ENCODE results near the gene UFD1. TPM values are rescaled to one million over a fixed set of nuclear protein-coding genes. Genes with fewer than 3 reads are reported as not detected.

UFD1 gene
- total RNA-seq, 2 experiments from 2014 or later: 68.5 to 77.4 TPM

GRCh38 chr22:19499880-19500242 is 20.9 kb upstream of the UFD1 start:
- Mint-ChIP-seq H3K9me3 (no peaks in the 10 kb centered on the region), H3K27ac (no peak overlapping the region), H3K27me3 (no peaks in the 10 kb centered on the region), H3K4me1 (ENCODE audit: low read depth) (peaks cover 9% of the 10 kb centered on the region), H3K36me3 (ENCODE audit: low read depth) (no peaks in the 10 kb centered on the region), H3K4me3 (no peak overlapping the region)
- DNase-seq (no peak), ATAC-seq (ENCODE audit: poor library complexity) (no peak)
- Histone ChIP-seq H3K9me3 (ENCODE audit: control insufficient read depth in 1 of 2, insufficient read depth in 1 of 2, low read length in 2 of 2) (no peaks in the 10 kb centered on the region), H3K27me3 (ENCODE audit: control insufficient read depth in 1 of 2, insufficient read depth in 2 of 2, low read length in 2 of 2) (no peaks in the 10 kb centered on the region), H3K4me1 (ENCODE audit: insufficient read depth, low read length) (peaks cover under 1% of the 10 kb centered on the region), H3K4me3 (ENCODE audit: low read length) (no peak overlapping the region), H3K36me3 (ENCODE audit: insufficient read depth, low read length) (no peaks in the 10 kb centered on the region), H3K27ac (ENCODE audit: low read depth in 1 of 2, low read length in 2 of 2) (no peak overlapping the region)
- intact Hi-C loops (cut with DNase I, micrococcal nuclease): loop anchor here (5.0 to 10.0 kb wide), 3 partner anchors 77 to 217 kb away; partner anchors contain the start of gene SEPTIN5 (in 1 of the 2)
- TF ChIP-seq, protein P1, sequence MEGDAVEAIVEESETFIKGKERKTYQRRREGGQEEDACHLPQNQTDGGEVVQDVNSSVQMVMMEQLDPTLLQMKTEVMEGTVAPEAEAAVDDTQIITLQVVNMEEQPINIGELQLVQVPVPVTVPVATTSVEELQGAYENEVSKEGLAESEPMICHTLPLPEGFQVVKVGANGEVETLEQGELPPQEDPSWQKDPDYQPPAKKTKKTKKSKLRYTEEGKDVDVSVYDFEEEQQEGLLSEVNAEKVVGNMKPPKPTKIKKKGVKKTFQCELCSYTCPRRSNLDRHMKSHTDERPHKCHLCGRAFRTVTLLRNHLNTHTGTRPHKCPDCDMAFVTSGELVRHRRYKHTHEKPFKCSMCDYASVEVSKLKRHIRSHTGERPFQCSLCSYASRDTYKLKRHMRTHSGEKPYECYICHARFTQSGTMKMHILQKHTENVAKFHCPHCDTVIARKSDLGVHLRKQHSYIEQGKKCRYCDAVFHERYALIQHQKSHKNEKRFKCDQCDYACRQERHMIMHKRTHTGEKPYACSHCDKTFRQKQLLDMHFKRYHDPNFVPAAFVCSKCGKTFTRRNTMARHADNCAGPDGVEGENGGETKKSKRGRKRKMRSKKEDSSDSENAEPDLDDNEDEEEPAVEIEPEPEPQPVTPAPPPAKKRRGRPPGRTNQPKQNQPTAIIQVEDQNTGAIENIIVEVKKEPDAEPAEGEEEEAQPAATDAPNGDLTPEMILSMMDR (IDR thresholded peaks at IDR 0.05): no peak
- ChIA-PET POLR2A (no interaction called here), CTCF (no interaction called here)

DNA sequence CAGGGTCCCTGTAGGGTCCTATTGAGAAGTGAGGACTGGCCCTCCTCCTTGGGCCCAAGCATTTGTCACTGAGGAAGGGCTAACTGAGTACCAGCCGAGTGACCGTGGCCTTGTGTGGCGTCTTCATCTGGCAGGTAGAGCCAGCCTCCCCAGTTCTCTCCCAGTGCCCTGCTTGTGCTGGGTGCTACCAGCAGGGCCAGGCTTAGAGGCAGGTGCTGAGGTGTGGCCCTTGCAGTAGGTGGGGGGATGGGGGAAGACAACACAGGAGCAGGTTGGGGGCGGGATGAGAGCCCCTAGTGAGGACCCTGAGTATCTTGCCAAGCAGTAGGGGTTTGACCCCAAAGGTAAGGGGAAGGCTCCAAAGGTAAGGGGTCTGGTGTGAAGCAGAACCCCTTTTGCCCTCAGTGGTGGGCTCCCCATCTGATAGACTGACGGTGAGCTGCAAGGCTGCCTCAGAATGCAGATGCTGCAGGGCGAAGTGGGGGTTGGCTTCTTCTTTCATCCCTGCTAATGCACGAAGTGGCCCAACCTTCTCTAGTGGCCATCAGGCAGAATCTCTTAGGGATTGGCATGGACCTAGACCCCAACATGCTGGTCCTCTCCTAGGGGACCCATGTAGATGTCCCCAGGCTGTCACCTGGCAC is 20.4 kb upstream of the UFD1 start:
- POLR2A ChIA-PET: no interaction called here
- Mint-ChIP-seq H3K27me3 (no peaks in the 10 kb centered on the region), H3K27ac (no peak overlapping the region), H3K4me3 (no peak overlapping the region), H3K4me1 (ENCODE audit: low read depth) (peaks cover 9% of the 10 kb centered on the region), H3K9me3 (no peaks in the 10 kb centered on the region), H3K36me3 (ENCODE audit: low read depth) (no peaks in the 10 kb centered on the region)
- Histone ChIP-seq H3K27me3 (ENCODE audit: control insufficient read depth in 1 of 2, insufficient read depth in 2 of 2, low read length in 2 of 2) (no peaks in the 10 kb centered on the region), H3K4me3 (ENCODE audit: low read length) (no peak overlapping the region), H3K9me3 (ENCODE audit: control insufficient read depth in 1 of 2, insufficient read depth in 1 of 2, low read length in 2 of 2) (no peaks in the 10 kb centered on the region), H3K36me3 (ENCODE audit: insufficient read depth, low read length) (no peaks in the 10 kb centered on the region), H3K27ac (ENCODE audit: low read depth in 1 of 2, low read length in 2 of 2) (no peak overlapping the region), H3K4me1 (ENCODE audit: insufficient read depth, low read length) (no peaks in the 10 kb centered on the region)
- intact Hi-C loops (cut with DNase I, micrococcal nuclease): loop anchor here (5.0 to 10.0 kb wide), 2 partner anchors 215 to 218 kb away; partner anchors contain the start of gene SEPTIN5 (in 1 of the 2)
- ATAC-seq (ENCODE audit: poor library complexity) (no peak), DNase-seq (no peak)
- CTCF ChIA-PET: no interaction called here
- TF ChIP-seq, protein P1 (IDR thresholded peaks at IDR 0.05): no peak

DNA sequence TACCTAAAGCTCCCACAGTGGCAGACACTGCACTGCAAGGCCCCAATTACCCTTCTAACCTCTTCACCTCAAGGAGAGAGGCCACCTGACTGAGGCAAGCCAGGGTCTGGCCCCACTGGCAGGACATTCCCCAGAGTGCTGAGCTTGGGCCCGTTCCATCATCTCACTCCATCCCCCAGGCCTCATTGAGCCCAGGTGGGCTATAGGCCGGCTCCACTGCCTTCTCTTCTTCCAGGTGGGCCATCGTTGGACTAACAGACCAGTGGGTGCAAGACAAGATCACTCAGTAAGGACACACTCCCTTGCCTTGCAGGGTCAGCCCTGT is 19.8 kb upstream of the UFD1 start:
- Mint-ChIP-seq H3K4me1 (ENCODE audit: low read depth) (peaks cover 9% of the 10 kb centered on the region), H3K36me3 (ENCODE audit: low read depth) (no peaks in the 10 kb centered on the region), H3K9me3 (no peaks in the 10 kb centered on the region), H3K27ac (no peak overlapping the region), H3K27me3 (no peaks in the 10 kb centered on the region), H3K4me3 (no peak overlapping the region)
- DNase-seq (no peak), ATAC-seq (ENCODE audit: poor library complexity) (no peak)
- H3K4me3 ChIP-seq (ENCODE audit: low read length): no peak overlapping the region
- H3K36me3 ChIP-seq (ENCODE audit: insufficient read depth, low read length): no peaks in the 10 kb centered on the region
- TF ChIP-seq, protein P1 (IDR thresholded peaks at IDR 0.05): no peak
- ChIA-PET CTCF (interaction anchor here (3.9 kb wide), 1 partner anchor 131 kb away, joined by 22 read pairs; no protein-coding TSS in a partner anchor), POLR2A (no interaction called here)
- no peaks in the 10 kb centered on the region for H3K9me3 ChIP-seq (ENCODE audit: control insufficient read depth in 1 of 2, insufficient read depth in 1 of 2, low read length in 2 of 2)
- no peak overlapping the region for H3K27ac ChIP-seq (ENCODE audit: low read depth in 1 of 2, low read length in 2 of 2)
- no peaks in the 10 kb centered on the region for H3K4me1 ChIP-seq (ENCODE audit: insufficient read depth, low read length)
- intact Hi-C loops (cut with DNase I, micrococcal nuclease): loop anchor here (5.0 to 10.0 kb wide), 2 partner anchors 216 to 218 kb away; partner anchors contain the start of gene SEPTIN5 (in 1 of the 2)
- no peaks in the 10 kb centered on the region for H3K27me3 ChIP-seq (ENCODE audit: control insufficient read depth in 1 of 2, insufficient read depth in 2 of 2, low read length in 2 of 2)

Data from CD4-positive, alpha-beta T cell (primary cell).